Neutrophil (primary cell): Measurements from ENCODE around the gene MYT1.

ENCODE experiments used
- H3K27ac ChIP-seq: fragments of 200-600 bp; sonication (generic); 2 replicates; pipeline ENCODE4 v1.5.1; 2016; ENCODE audit warnings: mild to moderate bottlenecking, moderate library complexity
- H3K27me3 ChIP-seq: fragments of 200-600 bp; sonication (generic); 2 replicates; pipeline ENCODE4 v1.6.0; 2016; ENCODE audit warnings: mild to moderate bottlenecking
- H3K36me3 ChIP-seq: fragments of 200-600 bp; sonication (generic); 2 replicates; pipeline ENCODE4 v1.5.1; 2017
- H3K4me1 ChIP-seq, 2 experiments: fragments of 200-600 bp in 1 of 2; sonication (generic) in 1 of 2; 1 replicate in 1 of 2; 2 replicates in 1 of 2; pipeline versions ENCODE4 v1.5.1 to v1.6.1; 2013 to 2016; ENCODE audit warnings: low read depth in 1 of 2, low read length in 1 of 2, mild to moderate bottlenecking in 1 of 2, moderate library complexity in 1 of 2; ENCODE audit not compliant: control insufficient read depth in 1 of 2, insufficient read depth in 1 of 2
- H3K4me3 ChIP-seq, 2 experiments: fragments of 200-600 bp in 1 of 2; sonication (generic) in 1 of 2; 1 replicate in 1 of 2; 2 replicates in 1 of 2; pipeline ENCODE4 v1.5.1; 2013 to 2016; ENCODE audit warnings: low read depth in 1 of 2, low read length in 1 of 2, mild to moderate bottlenecking in 1 of 2, moderate library complexity in 1 of 2
- H3K9me3 ChIP-seq: fragments of 200-600 bp; sonication (generic); 2 replicates; pipeline ENCODE4 v1.5.1; 2016
- TF ChIP-seq, protein P1 (sequence below): fragments of 200-600 bp; sonication (generic); IDR thresholded peaks from 2 replicates; pipeline ENCODE4 v1.5.1; 2016; ENCODE audit warnings: antibody characterized with exemption

Gene MYT1

DNA sequence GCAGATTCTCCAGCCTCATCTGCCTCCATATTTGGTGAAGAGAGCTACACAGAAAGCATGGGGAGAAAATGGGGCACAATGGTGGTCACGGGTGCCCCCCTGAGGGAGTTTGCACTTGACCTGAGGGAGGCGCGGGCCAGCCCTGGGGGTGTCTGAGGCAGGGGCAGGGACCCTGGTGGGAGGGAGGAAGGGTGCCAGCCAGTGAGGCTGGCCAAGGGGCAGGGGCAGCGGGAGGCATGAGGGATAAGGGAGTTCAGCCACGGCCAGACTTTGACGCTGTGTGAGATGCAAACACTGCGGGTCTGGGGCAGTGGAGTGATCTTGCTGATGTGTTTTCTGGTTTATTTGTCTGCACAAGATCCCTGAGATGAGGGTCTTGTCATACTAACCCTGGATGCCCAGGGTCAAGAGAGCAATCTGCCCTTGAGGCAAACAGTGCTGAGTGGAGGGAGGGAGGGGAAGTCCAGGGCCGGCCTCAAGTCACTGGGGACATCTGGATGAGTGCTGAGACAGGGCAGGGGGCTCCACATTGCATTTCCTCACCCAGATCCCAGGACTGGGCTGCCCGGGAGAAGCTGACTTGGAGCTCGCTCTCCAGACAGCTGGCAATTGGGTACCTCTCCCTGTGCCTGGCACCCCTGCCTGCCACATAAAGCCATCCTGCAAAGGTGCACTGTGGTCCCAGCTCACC lies 82.5 kb downstream of the MYT1 start:
- Histone ChIP-seq H3K27ac (no peak overlapping the region), H3K4me3 (no peak overlapping the region), H3K27me3 (peaks cover 84% of the 10 kb centered on the region), H3K4me1 (no peaks in the 10 kb centered on the region), H3K36me3 (no peaks in the 10 kb centered on the region), H3K9me3 (no peaks in the 10 kb centered on the region)
- TF ChIP-seq, protein P1, sequence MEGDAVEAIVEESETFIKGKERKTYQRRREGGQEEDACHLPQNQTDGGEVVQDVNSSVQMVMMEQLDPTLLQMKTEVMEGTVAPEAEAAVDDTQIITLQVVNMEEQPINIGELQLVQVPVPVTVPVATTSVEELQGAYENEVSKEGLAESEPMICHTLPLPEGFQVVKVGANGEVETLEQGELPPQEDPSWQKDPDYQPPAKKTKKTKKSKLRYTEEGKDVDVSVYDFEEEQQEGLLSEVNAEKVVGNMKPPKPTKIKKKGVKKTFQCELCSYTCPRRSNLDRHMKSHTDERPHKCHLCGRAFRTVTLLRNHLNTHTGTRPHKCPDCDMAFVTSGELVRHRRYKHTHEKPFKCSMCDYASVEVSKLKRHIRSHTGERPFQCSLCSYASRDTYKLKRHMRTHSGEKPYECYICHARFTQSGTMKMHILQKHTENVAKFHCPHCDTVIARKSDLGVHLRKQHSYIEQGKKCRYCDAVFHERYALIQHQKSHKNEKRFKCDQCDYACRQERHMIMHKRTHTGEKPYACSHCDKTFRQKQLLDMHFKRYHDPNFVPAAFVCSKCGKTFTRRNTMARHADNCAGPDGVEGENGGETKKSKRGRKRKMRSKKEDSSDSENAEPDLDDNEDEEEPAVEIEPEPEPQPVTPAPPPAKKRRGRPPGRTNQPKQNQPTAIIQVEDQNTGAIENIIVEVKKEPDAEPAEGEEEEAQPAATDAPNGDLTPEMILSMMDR, result no peak

DNA sequence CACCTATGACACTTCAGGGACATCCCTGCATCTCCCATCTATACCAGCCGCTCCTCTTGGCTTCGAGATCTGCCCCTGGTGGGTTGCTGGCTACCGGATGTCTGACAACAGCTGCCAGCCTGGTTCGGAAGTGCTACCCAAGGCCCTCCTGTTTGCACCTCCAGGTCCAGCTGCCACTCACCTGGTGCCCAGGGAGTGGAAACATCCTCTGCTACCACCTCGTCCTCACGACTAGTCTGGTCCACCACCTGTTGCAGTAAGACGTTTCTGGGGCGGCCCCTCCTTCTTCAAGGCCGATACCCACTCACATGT lies 83.0 kb downstream of the MYT1 start:
- TF ChIP-seq, protein P1, result no peak
- no peaks in the 10 kb centered on the region for H3K36me3 ChIP-seq
- H3K27ac ChIP-seq, result no peak overlapping the region
- H3K4me1 ChIP-seq, result no peaks in the 10 kb centered on the region
- H3K4me3 ChIP-seq, result no peak overlapping the region
- no peaks in the 10 kb centered on the region for H3K9me3 ChIP-seq
- H3K27me3 ChIP-seq, result peaks cover 85% of the 10 kb centered on the region

DNA sequence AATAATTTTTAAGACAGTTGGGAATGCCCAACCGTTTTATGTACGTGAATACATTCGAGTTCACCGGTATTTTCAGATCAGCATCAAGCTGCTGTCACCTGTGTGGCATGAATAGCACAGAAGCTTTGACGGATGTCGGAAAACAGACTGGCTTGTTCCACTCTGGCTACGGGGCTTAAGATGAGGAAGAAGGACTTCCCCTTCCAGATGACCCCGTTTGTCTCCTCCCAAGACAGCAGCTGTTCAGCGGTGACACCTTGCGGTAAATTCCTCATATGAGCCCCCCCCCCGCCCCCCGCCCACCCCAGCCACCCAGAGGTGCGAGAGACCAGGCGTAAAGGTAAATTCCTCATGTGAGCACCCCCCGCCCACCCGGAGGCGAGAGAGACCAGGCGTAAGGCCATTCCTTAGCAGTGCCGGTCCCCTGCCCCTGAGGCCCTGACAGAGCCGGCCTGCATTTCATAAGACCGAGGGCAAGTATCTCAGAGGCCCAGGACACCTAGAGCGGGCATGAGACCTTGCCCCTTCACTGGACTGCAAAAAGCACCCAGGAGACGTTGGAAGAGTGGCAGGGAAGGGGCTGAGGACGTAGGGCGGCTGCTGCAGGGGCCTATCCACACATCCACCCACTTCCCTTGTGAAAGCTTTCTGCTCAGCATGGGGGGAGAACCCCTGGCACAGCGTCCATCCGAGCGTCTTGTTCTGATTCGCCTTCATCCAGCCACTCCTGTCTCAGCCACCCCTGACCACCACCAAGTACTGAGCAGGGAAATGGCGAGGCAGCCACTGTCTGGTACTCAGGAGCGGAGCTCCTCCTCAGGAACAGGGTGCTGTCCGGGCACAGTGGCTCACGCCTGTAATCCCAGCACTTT lies 84.0 kb downstream of the MYT1 start:
- H3K27me3 ChIP-seq, result peaks cover 87% of the 10 kb centered on the region
- no peak overlapping the region for H3K27ac ChIP-seq
- TF ChIP-seq, protein P1, result no peak
- no peaks in the 10 kb centered on the region for H3K36me3 ChIP-seq
- no peaks in the 10 kb centered on the region for H3K9me3 ChIP-seq
- no peaks in the 10 kb centered on the region for H3K4me1 ChIP-seq
- H3K4me3 ChIP-seq, result no peak overlapping the region

DNA sequence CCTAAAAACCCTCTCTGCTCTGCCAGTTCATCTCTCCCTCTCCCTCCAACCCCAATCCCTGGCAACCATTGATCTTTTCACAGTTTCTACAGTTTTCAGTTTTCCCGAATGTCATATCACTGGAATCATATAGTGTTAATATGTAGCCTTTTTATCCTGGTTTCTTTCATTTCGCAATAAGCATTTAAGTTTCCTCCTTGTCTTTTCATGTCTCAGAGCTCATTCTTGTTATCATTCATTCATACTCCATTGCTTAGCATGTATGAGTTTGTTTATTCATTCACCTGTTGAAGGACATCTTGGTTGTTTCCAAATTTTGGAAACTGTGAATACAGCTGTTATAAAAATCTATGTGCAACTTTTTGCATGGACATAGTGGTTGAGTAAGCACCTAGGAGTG lies 85.8 kb downstream of the MYT1 start:
- H3K27ac ChIP-seq, result no peak overlapping the region
- H3K36me3 ChIP-seq, result no peaks in the 10 kb centered on the region
- peaks cover 3 to 4% of the 10 kb centered on the region in 2 experiments for H3K4me1 ChIP-seq
- H3K9me3 ChIP-seq, result no peaks in the 10 kb centered on the region
- peaks cover 75% of the 10 kb centered on the region for H3K27me3 ChIP-seq
- H3K4me3 ChIP-seq, result no peak overlapping the region
- TF ChIP-seq, protein P1, result no peak

DNA sequence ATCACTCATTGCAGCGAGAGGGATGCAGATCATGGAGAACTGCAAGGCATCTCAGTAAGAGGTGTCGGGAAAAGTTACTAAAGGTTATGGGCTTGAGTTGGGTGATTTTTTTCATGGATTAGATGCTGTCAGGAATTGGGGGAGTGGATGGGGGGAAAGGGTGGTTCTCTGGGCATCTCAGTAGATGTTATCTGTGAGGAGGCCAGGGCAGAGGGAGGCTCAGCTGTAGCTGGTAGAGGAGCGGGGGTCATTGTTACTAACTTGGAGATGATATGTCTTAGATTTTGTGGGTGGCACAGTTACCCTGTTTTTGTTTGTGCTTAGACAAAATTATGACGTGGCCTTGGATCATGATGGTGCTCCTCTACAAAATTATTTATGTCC lies 88.7 kb downstream of the MYT1 start:
- TF ChIP-seq, protein P1, result no peak
- H3K9me3 ChIP-seq, result no peaks in the 10 kb centered on the region
- no peak overlapping the region for H3K27ac ChIP-seq
- H3K27me3 ChIP-seq, result peaks cover 46% of the 10 kb centered on the region
- no peak overlapping the region for H3K4me3 ChIP-seq
- H3K36me3 ChIP-seq, result no peaks in the 10 kb centered on the region
- peaks cover 14 to 21% of the 10 kb centered on the region in 2 experiments for H3K4me1 ChIP-seq
